Psoas muscle (tissue), 8 donors: ENCODE measurements around the gene EIF5B. TPM values are rescaled to one million over a fixed set of nuclear protein-coding genes. Genes with fewer than 3 reads are reported as not detected.

Source experiments
- ATAC-seq, 4 donors: fragments of 200-7000 bp; cut with Tn5 transposase; one replicate each; pipeline ENCODE4 v1.9.1; 2020; ENCODE audit warnings: moderate library complexity in 3 of 4, mild to moderate bottlenecking in 2 of 4
- DNase-seq, 2 donors: peaks; one replicate each; pipeline ENCODE4 v3.0.0-alpha.2; 2020
- H3K27ac ChIP-seq: fragments of 200-600 bp; one replicate; pipeline ENCODE4 v1.8.0; 2022
- H3K27me3 ChIP-seq, 3 donors: fragments of 200-600 bp in 1 of 3; one replicate each; pipeline versions ENCODE4 v1.6.1 to v1.8.0; 2013 to 2022; ENCODE audit warnings: low read length in 2 of 3, mild to moderate bottlenecking in 2 of 3, moderate library complexity in 1 of 3; ENCODE audit not compliant: insufficient read depth in 3 of 3
- H3K36me3 ChIP-seq, 2 donors: fragments of 200-600 bp in 1 of 2; one replicate each; pipeline versions ENCODE4 v1.6.1 to v1.8.0; 2013 to 2022; ENCODE audit warnings: low read depth in 1 of 2, mild to moderate bottlenecking in 1 of 2, moderate library complexity in 1 of 2; ENCODE audit not compliant: insufficient read depth in 1 of 2
- H3K4me1 ChIP-seq: fragments of 200-600 bp; one replicate; pipeline ENCODE4 v1.8.0; 2022
- H3K4me3 ChIP-seq: fragments of 200-600 bp; one replicate; pipeline ENCODE4 v1.8.0; 2022; ENCODE audit warnings: mild to moderate bottlenecking
- H3K9me3 ChIP-seq: fragments of 200-600 bp; one replicate; pipeline ENCODE4 v1.8.0; 2022
- CTCF ChIP-seq: fragments of 200-600 bp; IDR thresholded peaks from one replicate; pipeline ENCODE4 v1.8.0; 2022; ENCODE audit warnings: antibody characterized with exemption
- WGBS, 3 donors: extraction: QIAGEN DNeasy Blood & Tissue Kit; methylation state at CpG; one replicate each; pipeline versions ENCODE4 v1.1.6 to v1.1.7; 2013; 5-methylcytosine and 5-hydroxymethylcytosine counted together
- intact Hi-C, 2 donors: fragments of 100-400 bp; cut with DNase I; formaldehyde crosslinking; loops; one replicate each; pipeline versions ENCODE4 v1.11.0 to v1.14.2; 2022
- polyA plus RNA-seq, 3 donors: library from polyadenylated mRNA; stranded (reverse); fragments of 200-250 nt; gene quantifications; one replicate each; pipeline ENCODE4 v1.2.3, GENCODE V29; 2013
- total RNA-seq, 4 donors: library from RNA; stranded (reverse); fragmentation: NEBNext Ultra II Directional in 2 of 4; extraction: Animal tissue kit (Norgen Biotek cat#: 25700) in 2 of 4; gene quantifications; one replicate each; pipeline versions ENCODE4 v1.2.1 to v1.2.4, GENCODE V29; 2021 to 2023
- donor health status: healthy with polysubstance abuse.
- donor health status: DM: no; HTN: no; CAD: no; lungs with moderate emphysema.
- donor health status: Bipolar disorder and iron deficiency.
- donor health status: healthy.
- donor health status: DM: yes; HTN: yes; CAD: no.
- donor health status: DM: no; HTN: no; CAD: no.
- donor health status: DM: no; HTN: no; CAD: no.
- donor health status: DM: yes; HTN: yes; CAD: no.

Gene EIF5B
- total and polyA plus RNA-seq, 7 donors = 54.2 to 117 (median 81.0) TPM

- Histone ChIP-seq H3K36me3 (peaks cover 2 to 66% of the 10 kb centered on the region in 2 donors), H3K4me3 (peak overlapping the region; percentile 11), H3K4me1 (peaks cover 5% of the 10 kb centered on the region), H3K27me3 (no peaks in the 10 kb centered on the region), H3K9me3 (no peaks in the 10 kb centered on the region), H3K27ac (peak overlapping the region; percentile 65)
- WGBS, 3 donors = 26 to 37% (median 33%) methylated on average over 2 of the region's 2 CpGs
- DNase-seq = no peak
- intact Hi-C loops = no loop called here
- peak; percentile 67 to 89 (median 78) for ATAC-seq
- TF ChIP-seq CTCF = no peak
Observed at GRCh38 chr2:99388892-99389291, 51.7 kb downstream of the EIF5B start.

GRCh38 chr2:99389371-99389770 lies 52.2 kb downstream of the EIF5B start:
- Histone ChIP-seq H3K36me3 (peaks cover 2 to 68% of the 10 kb centered on the region in 2 donors), H3K4me3 (peak overlapping the region; percentile 11), H3K4me1 (peaks cover 5% of the 10 kb centered on the region), H3K27me3 (no peaks in the 10 kb centered on the region), H3K9me3 (no peaks in the 10 kb centered on the region), H3K27ac (peak overlapping the region; percentile 65)
- no peak for TF ChIP-seq CTCF
- intact Hi-C loops = no loop called here
- ATAC-seq (peak; percentile 81 to 89 (median 88)), DNase-seq (no peak)
- 28 to 41% (median 33%) methylated on average over 2 of the region's 2 CpGs for WGBS, 3 donors

- ATAC-seq (peak in 1 of 4 donors; percentile 43), DNase-seq (no peak)
- Histone ChIP-seq H3K27me3 (no peaks in the 10 kb centered on the region), H3K4me1 (peaks cover 5% of the 10 kb centered on the region), H3K36me3 (peaks cover 2 to 68% of the 10 kb centered on the region in 2 donors), H3K27ac (peak overlapping the region; percentile 65), H3K9me3 (no peaks in the 10 kb centered on the region), H3K4me3 (no peak overlapping the region)
- TF ChIP-seq CTCF = no peak
- 92 to 96% (median 96%) methylated on average over 3 of the region's 3 CpGs for WGBS, 3 donors
- intact Hi-C loops = no loop called here
Observed at GRCh38 chr2:99389946-99390345, 52.8 kb downstream of the EIF5B start.

GRCh38 chr2:99395589-99396130 lies 58.5 kb downstream of the EIF5B start:
- H3K9me3 ChIP-seq = no peaks in the 10 kb centered on the region
- no peak for TF ChIP-seq CTCF
- H3K4me1 ChIP-seq = peaks cover 7% of the 10 kb centered on the region
- H3K27me3 ChIP-seq = no peaks in the 10 kb centered on the region
- no peak overlapping the region for H3K4me3 ChIP-seq
- WGBS, 3 donors = 83 to 88% (median 86%) methylated on average over 3 of the region's 3 CpGs
- DNase-seq (no peak), ATAC-seq (peak in 1 of 4 donors; percentile 30)
- intact Hi-C loops = no loop called here
- H3K36me3 ChIP-seq = peaks cover 21 to 100% of the 10 kb centered on the region in 2 donors
- H3K27ac ChIP-seq = no peak overlapping the region
